Thymus (tissue), 14 donors: ENCODE measurements around the gene FLRT3. TPM values are rescaled to one million over a fixed set of nuclear protein-coding genes. Genes with fewer than 3 reads are reported as not detected.

Experiments
- DNase-seq, 9 donors: peaks; one replicate each; pipeline ENCODE4 v3.0.0-alpha.2; 2013; ENCODE audit warnings: low spot score in 9 of 9, low read depth in 6 of 9, missing footprints in 1 of 9
- H3K27ac ChIP-seq, 2 donors: one replicate each; pipeline ENCODE4 v1.5.1; 2013; ENCODE audit warnings: control low read depth in 1 of 2, low read depth in 1 of 2, low read length in 1 of 2, mild to moderate bottlenecking in 1 of 2, moderate library complexity in 1 of 2
- H3K27me3 ChIP-seq, 2 donors: one replicate each; pipeline ENCODE4 v1.5.1; 2013; ENCODE audit warnings: low read length in 1 of 2; ENCODE audit not compliant: control insufficient read depth in 2 of 2, insufficient read depth in 1 of 2
- H3K36me3 ChIP-seq, 2 donors: one replicate each; pipeline ENCODE4 v1.5.1; 2013; ENCODE audit warnings: low read length in 1 of 2, mild to moderate bottlenecking in 1 of 2, moderate library complexity in 1 of 2; ENCODE audit not compliant: control insufficient read depth in 2 of 2, insufficient read depth in 2 of 2
- H3K4me1 ChIP-seq, 2 donors: one replicate each; pipeline ENCODE4 v1.5.1; 2013; ENCODE audit warnings: low read length in 2 of 2; ENCODE audit not compliant: control insufficient read depth in 2 of 2, insufficient read depth in 2 of 2
- H3K4me3 ChIP-seq, 2 donors: one replicate each; pipeline ENCODE4 v1.5.1; 2013; ENCODE audit warnings: low read length in 2 of 2, control low read depth in 1 of 2, mild to moderate bottlenecking in 1 of 2
- H3K9me3 ChIP-seq, 2 donors: one replicate each; pipeline ENCODE4 v1.5.1; 2013; ENCODE audit warnings: low read length in 1 of 2, mild to moderate bottlenecking in 1 of 2; ENCODE audit not compliant: control insufficient read depth in 2 of 2, insufficient read depth in 1 of 2
- WGBS: extraction: QIAGEN DNeasy Blood & Tissue Kit; methylation state at CpG from one replicate; pipeline ENCODE4 v1.1.7; 2013; 5-methylcytosine and 5-hydroxymethylcytosine counted together
- long read RNA-seq, 10 donors: transcript quantifications; one replicate each; lab custom pipeline, GENCODE V29; 2026
- polyA plus RNA-seq: library from polyadenylated mRNA; stranded (reverse); fragments of 200-250 nt; gene quantifications from one replicate; pipeline ENCODE4 v1.2.3, GENCODE V29; 2013
- total RNA-seq: library from RNA; stranded (reverse); fragments of 120-200 nt; gene quantifications from one replicate; pipeline ENCODE4 v1.2.4, GENCODE V29; 2013
- donor health status: healthy.

The FLRT3 gene
- 9.9 TPM for total RNA-seq
- polyA plus RNA-seq: 7.5 TPM
- long read RNA-seq, donor 1: 0 reads
- long read RNA-seq, donor 2, full-length matches to known transcripts: 4 of 4 reads
- long read RNA-seq, donor 2, partial matches to known transcripts: 0 of 4 reads
- long read RNA-seq, donor 2, other reads (novel, unspliced or antisense): 0 of 4 reads
- long read RNA-seq, donor 3, full-length matches to known transcripts: 1 of 1 reads
- long read RNA-seq, donor 3, partial matches to known transcripts: 0 of 1 reads
- long read RNA-seq, donor 3, other reads (novel, unspliced or antisense): 0 of 1 reads
- long read RNA-seq, donor 4, full-length matches to known transcripts: 2 of 2 reads
- long read RNA-seq, donor 4, partial matches to known transcripts: 0 of 2 reads
- long read RNA-seq, donor 4, other reads (novel, unspliced or antisense): 0 of 2 reads
- long read RNA-seq, donor 5, full-length matches to known transcripts: 9 of 9 reads
- long read RNA-seq, donor 5, partial matches to known transcripts: 0 of 9 reads
- long read RNA-seq, donor 5, other reads (novel, unspliced or antisense): 0 of 9 reads
- long read RNA-seq, donor 6, full-length matches to known transcripts: 3 of 3 reads
- long read RNA-seq, donor 6, partial matches to known transcripts: 0 of 3 reads
- long read RNA-seq, donor 6, other reads (novel, unspliced or antisense): 0 of 3 reads
- long read RNA-seq, donor 7, full-length matches to known transcripts: 2 of 2 reads
- long read RNA-seq, donor 7, partial matches to known transcripts: 0 of 2 reads
- long read RNA-seq, donor 7, other reads (novel, unspliced or antisense): 0 of 2 reads
- long read RNA-seq, donor 8, full-length matches to known transcripts: 2 of 2 reads
- long read RNA-seq, donor 8, partial matches to known transcripts: 0 of 2 reads
- long read RNA-seq, donor 8, other reads (novel, unspliced or antisense): 0 of 2 reads
- long read RNA-seq, donor 9, full-length matches to known transcripts: 1 of 1 reads
- long read RNA-seq, donor 9, partial matches to known transcripts: 0 of 1 reads
- long read RNA-seq, donor 9, other reads (novel, unspliced or antisense): 0 of 1 reads
- long read RNA-seq, donor 10, full-length matches to known transcripts: 5 of 5 reads
- long read RNA-seq, donor 10, partial matches to known transcripts: 0 of 5 reads
- long read RNA-seq, donor 10, other reads (novel, unspliced or antisense): 0 of 5 reads

GRCh38 chr20:14337400-14338171, at the start of gene FLRT3:
TSS of gene FLRT3 (minus strand) at chr20:14337612. CDS start at chr20:14327506, 10,106 bp downstream.
- H3K9me3 ChIP-seq: no peaks in the 10 kb centered on the region
- WGBS: 30% methylated on average over 12 of the region's 12 CpGs
- peak within 1 kb of the TSS; percentile 16 to 38 for H3K4me3 ChIP-seq
- DNase-seq: peak; percentile 32 to 86 (median 61)
- no peaks in the 10 kb centered on the region for H3K36me3 ChIP-seq
- peak within 1 kb of the TSS; percentile 20 to 58 for H3K27ac ChIP-seq
- no peaks in the 10 kb centered on the region for H3K27me3 ChIP-seq
- no peaks in the 10 kb centered on the region for H3K4me1 ChIP-seq

DNA sequence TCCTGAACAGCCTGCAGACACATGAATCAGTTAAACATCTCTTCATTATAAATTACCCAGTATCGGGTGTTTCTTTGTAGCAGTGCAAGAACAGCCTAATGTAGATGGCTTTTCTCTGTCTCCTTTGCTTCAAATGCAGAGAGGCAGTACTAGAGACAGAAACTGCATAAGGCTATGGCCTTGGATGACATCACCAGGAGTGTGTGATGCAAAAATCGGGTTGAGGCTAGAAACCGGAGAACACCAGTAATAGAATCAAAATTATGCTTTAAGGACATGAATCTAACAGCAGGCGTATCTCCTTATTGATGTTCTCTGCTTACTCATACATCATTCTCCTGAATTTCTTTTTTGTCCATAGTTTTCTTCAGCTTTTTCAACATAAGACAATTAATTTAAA, 49.3 kb upstream of the FLRT3 start:
- WGBS: 96% methylated on average over 4 of the region's 4 CpGs
- Histone ChIP-seq H3K4me3 (no peak overlapping the region), H3K36me3 (no peaks in the 10 kb centered on the region)

DNA sequence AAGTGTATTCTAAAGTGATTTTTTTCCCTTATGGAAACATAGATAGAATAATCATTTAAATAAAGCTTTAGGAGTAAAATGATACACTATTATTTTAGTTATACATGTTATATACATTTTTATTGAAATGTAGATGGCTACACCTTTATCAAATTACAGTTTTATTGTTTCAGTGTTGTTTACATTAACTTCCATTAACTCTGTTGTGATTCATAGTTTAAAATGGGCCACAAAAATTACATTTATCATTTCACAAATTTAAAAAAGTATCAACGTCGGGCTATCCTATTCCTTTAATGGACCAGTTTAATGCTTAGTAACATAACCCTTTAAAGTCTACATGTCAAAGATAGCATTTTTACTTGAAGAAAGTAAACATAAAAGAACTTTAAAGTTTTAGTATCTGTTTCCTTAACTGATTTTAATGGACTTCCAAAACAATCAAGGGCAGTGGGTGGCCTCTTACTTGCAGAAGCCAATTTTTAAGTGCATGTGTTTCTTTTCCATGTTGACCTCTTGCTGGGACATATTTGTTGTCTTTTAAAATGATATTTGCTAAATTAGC, 47.8 kb upstream of the FLRT3 start:
- H3K4me3 ChIP-seq: no peak overlapping the region
- H3K4me1 ChIP-seq: no peaks in the 10 kb centered on the region
- H3K27ac ChIP-seq: no peak overlapping the region
- DNase-seq: no peak
- WGBS: 94% methylated on average over 2 of the region's 2 CpGs
- H3K36me3 ChIP-seq: no peaks in the 10 kb centered on the region
- H3K27me3 ChIP-seq: no peaks in the 10 kb centered on the region
- no peaks in the 10 kb centered on the region for H3K9me3 ChIP-seq

More for the DNA sequence above, 49.3 kb upstream of the FLRT3 start:
- H3K27me3 ChIP-seq: no peaks in the 10 kb centered on the region
- no peak for DNase-seq
- H3K4me1 ChIP-seq: no peaks in the 10 kb centered on the region
- no peak overlapping the region for H3K27ac ChIP-seq
- no peaks in the 10 kb centered on the region for H3K9me3 ChIP-seq

DNA sequence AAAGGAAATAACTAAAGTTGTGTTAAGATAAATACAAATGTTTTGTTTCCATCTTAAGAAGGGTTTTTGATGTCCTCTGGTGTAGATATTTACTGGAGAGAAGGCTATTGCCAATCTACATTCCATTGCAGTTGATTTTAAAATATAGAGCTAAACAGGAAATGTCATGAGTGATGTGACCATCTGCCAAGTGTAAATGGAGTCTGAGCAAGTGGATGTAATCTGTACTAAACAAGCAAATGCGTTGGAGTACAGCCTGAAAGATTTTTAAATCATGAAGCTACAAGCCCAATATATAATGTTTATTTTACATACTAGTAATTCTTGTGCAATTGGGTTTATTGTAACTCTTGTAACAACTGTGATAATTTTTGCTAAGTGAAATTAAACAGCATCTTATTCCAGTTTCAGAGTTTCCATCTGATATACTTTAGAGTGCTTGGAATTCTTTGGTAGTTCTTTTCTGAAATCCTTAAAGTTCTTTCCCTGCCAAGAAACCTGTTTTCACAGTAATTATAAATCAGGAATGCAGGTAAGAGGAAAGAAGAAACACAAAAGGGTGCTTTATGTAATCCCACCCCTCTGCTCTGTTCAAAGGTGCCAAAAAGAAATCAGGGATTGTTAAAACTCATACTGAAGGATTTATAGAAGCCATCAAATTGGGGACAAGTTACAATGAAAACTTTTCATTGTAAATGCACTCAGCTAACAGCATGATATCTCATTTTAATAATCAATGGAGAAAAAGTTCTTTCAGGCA, 47.2 kb upstream of the FLRT3 start:
- H3K36me3 ChIP-seq: no peaks in the 10 kb centered on the region
- no peaks in the 10 kb centered on the region for H3K9me3 ChIP-seq
- no peak overlapping the region for H3K4me3 ChIP-seq
- DNase-seq: no peak
- no peak overlapping the region for H3K27ac ChIP-seq
- WGBS: 80% methylated on average over 1 of the region's 1 CpG
- H3K27me3 ChIP-seq: no peaks in the 10 kb centered on the region
- no peaks in the 10 kb centered on the region for H3K4me1 ChIP-seq

DNA sequence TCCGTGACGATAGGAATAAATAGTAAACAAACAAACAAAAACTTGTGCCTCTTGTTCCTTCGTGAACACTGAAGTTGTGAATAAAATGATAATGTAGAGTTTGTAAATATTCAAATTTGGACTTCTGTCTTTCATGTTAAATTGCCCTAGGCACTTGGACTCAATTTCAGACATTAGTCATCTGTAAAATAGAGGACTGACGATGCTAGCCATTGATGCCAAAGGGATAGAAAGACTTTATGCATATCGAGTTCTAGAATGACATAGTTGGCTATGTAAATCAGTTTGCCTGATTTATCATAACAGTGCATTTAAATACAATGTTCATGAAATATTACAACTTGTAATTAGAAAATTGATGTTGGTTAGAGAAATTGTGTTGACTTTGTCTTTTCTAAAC, 45.9 kb upstream of the FLRT3 start:
- no peak overlapping the region for H3K27ac ChIP-seq
- 94% methylated on average over 5 of the region's 5 CpGs for WGBS
- H3K4me3 ChIP-seq: no peak overlapping the region

GRCh38 chr20:14378326-14378725, 40.9 kb upstream of the FLRT3 start:
- Histone ChIP-seq H3K36me3 (no peaks in the 10 kb centered on the region), H3K4me3 (no peak overlapping the region)

More for the DNA sequence above, 45.9 kb upstream of the FLRT3 start:
- no peaks in the 10 kb centered on the region for H3K4me1 ChIP-seq
- no peak for DNase-seq
- no peaks in the 10 kb centered on the region for H3K36me3 ChIP-seq
- H3K27me3 ChIP-seq: no peaks in the 10 kb centered on the region
- no peaks in the 10 kb centered on the region for H3K9me3 ChIP-seq

DNA sequence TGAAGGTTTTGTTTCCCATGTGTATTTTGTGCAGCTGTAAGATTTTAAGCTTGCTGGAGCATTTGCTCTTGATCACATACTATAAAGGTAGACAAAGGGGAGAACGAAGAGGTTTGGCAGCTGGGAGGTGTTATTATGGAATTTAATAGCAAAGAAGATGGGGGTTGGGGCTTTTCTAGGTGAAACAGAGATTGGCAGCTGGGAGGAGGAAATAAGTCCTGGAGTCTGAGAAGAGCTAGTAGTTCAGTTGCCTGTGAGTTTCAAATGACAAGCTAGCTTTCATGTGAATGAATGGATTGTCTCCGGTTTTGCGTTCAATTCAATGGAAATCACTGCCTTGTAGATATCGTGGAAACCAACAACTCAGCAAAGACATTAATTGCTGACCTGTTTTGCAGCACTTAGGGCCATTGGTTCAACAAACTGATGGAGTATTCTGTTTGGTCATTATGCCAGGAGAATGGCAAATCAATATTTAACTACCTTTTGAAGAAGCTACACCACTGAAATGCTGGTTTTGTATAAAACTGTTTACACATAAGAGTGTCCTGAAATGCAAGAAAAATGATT, 38.1 kb upstream of the FLRT3 start:
- H3K36me3 ChIP-seq: no peaks in the 10 kb centered on the region
- DNase-seq: no peak

More at GRCh38 chr20:14378326-14378725, 40.9 kb upstream of the FLRT3 start:
- Histone ChIP-seq H3K27me3 (no peaks in the 10 kb centered on the region), H3K27ac (no peak overlapping the region), H3K9me3 (no peaks in the 10 kb centered on the region), H3K4me1 (no peaks in the 10 kb centered on the region)
- no peak for DNase-seq

More for the DNA sequence above, 38.1 kb upstream of the FLRT3 start:
- no peaks in the 10 kb centered on the region for H3K27me3 ChIP-seq
- H3K9me3 ChIP-seq: no peaks in the 10 kb centered on the region
- H3K4me3 ChIP-seq: no peak overlapping the region
- no peaks in the 10 kb centered on the region for H3K4me1 ChIP-seq
- WGBS: 87% methylated on average over 4 of the region's 4 CpGs
- no peak overlapping the region for H3K27ac ChIP-seq
